DMS114 treated with DMSO at 0.1 percent for 48 hours (cell line): Measurements from ENCODE around the gene LRRC45.
A peak's percentile ranks its signal among the peaks of the same experiment; 100 is the strongest.

Source experiments
- DNase-seq: peaks from one replicate; lab custom pipeline; 2025; ENCODE audit not compliant: unreplicated experiment; lab: John Stamatoyannopoulos, UW

Gene LRRC45

GRCh38 chr17:82050152-82050760 lies 27.2 kb downstream of the LRRC45 start:
- DNase-seq: no peak

- DNase-seq: no peak
These were observed 27.9 kb downstream of the LRRC45 start for GRCh38 chr17:82050761-82051641.

- peak; percentile 45 for DNase-seq
These were observed 28.9 kb downstream of the LRRC45 start, which contains the start of the genes GPS1 and RFNG for GRCh38 chr17:82051776-82052637. Gene GPS1 (plus strand): TSS chr17:82051898. CDS start chr17:82051932, 34 bp downstream. Gene RFNG (minus strand): TSS chr17:82051811. CDS start chr17:82051766, 45 bp downstream.

GRCh38 chr17:82052638-82053059 lies 29.5 kb downstream of the LRRC45 start:
- DNase-seq: no peak

GRCh38 chr17:82053130-82053529 lies 30.0 kb downstream of the LRRC45 start:
- DNase-seq: no peak

GRCh38 chr17:82053556-82054263 lies 30.6 kb downstream of the LRRC45 start:
- no peak for DNase-seq

GRCh38 chr17:82054351-82055022 lies 31.4 kb downstream of the LRRC45 start:
- DNase-seq: no peak

- DNase-seq: no peak
These were observed 32.2 kb downstream of the LRRC45 start for GRCh38 chr17:82055023-82055964.

- no peak for DNase-seq
These were observed 33.0 kb downstream of the LRRC45 start for GRCh38 chr17:82055965-82056728.

GRCh38 chr17:82056729-82057621 lies 33.9 kb downstream of the LRRC45 start:
- DNase-seq: no peak

GRCh38 chr17:82058230-82058854 lies 35.2 kb downstream of the LRRC45 start:
- DNase-seq: no peak

GRCh38 chr17:82058855-82059249 lies 35.7 kb downstream of the LRRC45 start:
- DNase-seq: no peak

- DNase-seq: no peak
These were observed 36.3 kb downstream of the LRRC45 start for GRCh38 chr17:82059272-82060000.

- DNase-seq: no peak
These were observed 36.9 kb downstream of the LRRC45 start for GRCh38 chr17:82060001-82060380.

- DNase-seq: no peak
These were observed 37.5 kb downstream of the LRRC45 start for GRCh38 chr17:82060614-82061013.
